Caco-2 (cell line): ENCODE results near the gene TNKS2. TPM values are rescaled to one million over a fixed set of nuclear protein-coding genes. Genes with fewer than 3 reads are reported as not detected.
"Not testable (repeated sequence)": the region's sequence is repeated elsewhere in the genome, so short reads cannot be mapped to it uniquely, and the experiment has no call there.

Experiments used
- BruUV-seq: library from RNA; stranded (reverse); fragments of 400-500 nt; replicated peaks from 2 replicates; lab custom pipeline; 2021; lab: Mats Ljungman, UMichigan
- CTCF ChIA-PET: fragments of 300-600 bp; sonication (Branson Sonifier 250); formaldehyde crosslinking; loops from one replicate; lab custom pipeline; 2022; ENCODE audit warnings: antibody characterized with exemption; lab: Charles Lee
- POLR2A ChIA-PET: fragments of 300-600 bp; sonication (Branson Sonifier 250); formaldehyde crosslinking; loops from one replicate; lab custom pipeline; 2022; ENCODE audit warnings: antibody characterized with exemption; lab: Charles Lee
- DNase-seq, 2 experiments: peaks; one replicate each; pipeline versions ENCODE4 v3.0.0 to v3.0.0-alpha.2; 2020 to 2022
- H3K27me3 ChIP-seq: replicated peaks from 2 replicates; pipeline ENCODE4 v1.6.0; 2011; ENCODE audit warnings: low read length; ENCODE audit not compliant: control insufficient read depth, insufficient read depth
- H3K36me3 ChIP-seq: 2 replicates; pipeline ENCODE4 v1.5.1; 2011; ENCODE audit warnings: low read length; ENCODE audit not compliant: control insufficient read depth, insufficient read depth
- H3K4me1 ChIP-seq: fragments of 250-450 bp; sonication (Bioruptor Pico); 2 replicates; pipeline ENCODE4 v1.5.1; 2020; ENCODE audit warnings: mild to moderate bottlenecking
- H3K4me3 ChIP-seq: 2 replicates; pipeline ENCODE4 v1.5.1; 2011; ENCODE audit warnings: low read depth, mild to moderate bottlenecking, control low read depth, low read length
- H3K9me3 ChIP-seq: fragments of 250-450 bp; sonication (Bioruptor Pico); 2 replicates; pipeline ENCODE4 v1.5.1; 2020; ENCODE audit warnings: mild to moderate bottlenecking, moderate library complexity
- H3K27ac Mint-ChIP-seq: one replicate; pipeline ENCODE4 v1.8.0; 2022; ENCODE audit warnings: mixed read lengths; ENCODE audit not compliant: unreplicated experiment
- H3K27me3 Mint-ChIP-seq: one replicate; pipeline ENCODE4 v1.8.0; 2022; ENCODE audit warnings: mixed read lengths; ENCODE audit not compliant: insufficient read depth, unreplicated experiment
- H3K36me3 Mint-ChIP-seq: one replicate; pipeline ENCODE4 v1.8.0; 2022; ENCODE audit warnings: mild to moderate bottlenecking, mixed read lengths; ENCODE audit not compliant: insufficient read depth, unreplicated experiment
- H3K4me1 Mint-ChIP-seq: one replicate; pipeline ENCODE4 v1.8.0; 2022; ENCODE audit warnings: low read depth, mixed read lengths; ENCODE audit not compliant: unreplicated experiment
- H3K4me3 Mint-ChIP-seq: one replicate; pipeline ENCODE4 v1.8.0; 2022; ENCODE audit warnings: mild to moderate bottlenecking, moderate library complexity, mixed read lengths; ENCODE audit not compliant: unreplicated experiment
- H3K9me3 Mint-ChIP-seq: one replicate; pipeline ENCODE4 v1.8.0; 2022; ENCODE audit warnings: mixed read lengths; ENCODE audit not compliant: unreplicated experiment
- CTCF ChIP-seq, 2 experiments: fragments of 200-600 bp in 1 of 2; IDR thresholded peaks; 1 replicate in 1 of 2; 2 replicates in 1 of 2; pipeline versions ENCODE4 v1.5.1 to v1.8.0; 2011 to 2022; ENCODE audit warnings: antibody characterized with exemption in 1 of 2, control low read depth in 1 of 2, inconsistent platforms in 1 of 2, low read depth in 1 of 2, low read length in 1 of 2, mild to moderate bottlenecking in 1 of 2, moderate library complexity in 1 of 2; ENCODE audit not compliant: insufficient read depth in 1 of 2, severe bottlenecking in 1 of 2, unreplicated experiment in 1 of 2
- intact Hi-C: fragments of 100-400 bp; cut with micrococcal nuclease; formaldehyde crosslinking; loops from one replicate; pipeline ENCODE4 v1.10.0; 2022; ENCODE audit not compliant: unreplicated experiment
- total RNA-seq: library from RNA; stranded (reverse); gene quantifications from 2 replicates; pipeline ENCODE4 v1.2.3, GENCODE V29; 2022

Gene TNKS2
- total RNA-seq, 1 experiment from 2014 or later = 48.5 TPM

DNA sequence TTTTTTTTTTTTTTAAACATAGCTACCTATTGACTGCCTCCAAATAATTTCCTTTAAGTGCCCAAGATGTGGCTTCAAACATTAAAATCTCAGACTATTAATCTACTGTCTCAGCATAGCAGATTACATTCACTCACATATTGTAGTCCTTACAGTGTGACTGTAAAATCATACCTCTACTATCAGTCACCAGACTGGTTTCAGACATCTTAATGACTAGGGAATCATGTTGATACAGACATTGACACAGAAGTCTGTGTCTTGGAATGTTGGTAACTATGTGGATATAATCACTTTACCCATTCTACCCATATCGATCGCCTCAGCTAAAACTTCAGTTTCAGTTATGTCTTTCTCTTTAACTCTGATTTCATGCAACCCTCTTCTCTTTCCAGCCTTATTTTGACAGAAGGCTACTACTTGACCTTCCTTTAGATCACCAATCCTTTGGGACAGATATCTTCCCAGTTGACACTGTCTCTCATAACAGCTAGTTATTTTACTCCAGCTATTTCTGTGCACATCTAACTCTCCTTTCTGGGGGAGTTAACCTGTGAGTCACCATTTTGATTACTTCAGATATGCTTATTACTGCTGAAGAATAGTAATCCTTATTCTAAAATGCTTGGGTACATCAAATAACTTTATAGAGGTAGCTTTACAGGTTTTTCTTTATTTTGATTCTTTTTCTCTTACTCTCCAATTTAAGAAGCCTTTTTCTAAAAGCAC, 7.0 kb downstream of the TNKS2 start:
- Histone ChIP-seq H3K9me3 (no peaks in the 10 kb centered on the region), H3K4me1 (peaks cover 18% of the 10 kb centered on the region), H3K4me3 (no peak overlapping the region), H3K27me3 (no peaks in the 10 kb centered on the region), H3K36me3 (no peaks in the 10 kb centered on the region)
- peaks cover 26% of the 10 kb centered on the region for H3K4me1 Mint-ChIP-seq
- no peak for TF ChIP-seq CTCF (IDR thresholded peaks at IDR 0.05; ENCODE audit: insufficient read depth in 1 of 2, low read depth in 1 of 2, low read length in 1 of 2, severe bottlenecking in 1 of 2, unreplicated experiment in 1 of 2)
- ChIA-PET POLR2A (interaction anchor here (0.6 kb wide), 1 partner anchor 680 kb away, joined by 3 read pairs; no protein-coding TSS in a partner anchor), CTCF (no interaction called here)
- no TSS peak for BruUV-seq
- no peak overlapping the region for H3K4me3 Mint-ChIP-seq
- H3K27ac Mint-ChIP-seq = no peak overlapping the region
- no peaks in the 10 kb centered on the region for H3K9me3 Mint-ChIP-seq
- H3K27me3 Mint-ChIP-seq = no peaks in the 10 kb centered on the region
- DNase-seq = no peak
- intact Hi-C loops = no loop called here
- peaks cover 45% of the 10 kb centered on the region for H3K36me3 Mint-ChIP-seq

DNA sequence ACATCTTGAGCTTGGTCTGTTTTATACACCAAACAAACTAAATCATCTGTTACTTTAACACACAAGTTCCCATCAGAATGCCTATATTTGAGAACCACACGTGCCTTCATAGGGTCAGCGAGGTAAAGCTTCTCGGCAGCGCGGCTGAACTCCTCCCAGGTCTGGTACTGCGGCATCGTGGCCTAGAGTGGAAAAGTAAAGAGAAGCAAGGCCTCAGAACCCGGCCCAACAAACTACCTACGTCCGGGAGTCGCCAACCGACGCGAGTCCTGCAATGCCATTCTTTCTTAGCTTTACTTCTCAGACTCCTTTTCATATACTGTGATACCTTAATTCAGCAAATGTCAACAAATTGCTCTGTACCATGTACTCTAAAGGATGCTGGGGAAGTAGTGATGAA, 9.0 kb downstream of the TNKS2 start:
- H3K4me3 ChIP-seq, H3K27ac Mint-ChIP-seq, H3K27me3 Mint-ChIP-seq, H3K9me3 Mint-ChIP-seq, H3K27me3 ChIP-seq, POLR2A ChIA-PET, DNase-seq, H3K4me3 Mint-ChIP-seq, BruUV-seq, H3K36me3 ChIP-seq, H3K9me3 ChIP-seq, intact Hi-C loops, CTCF ChIA-PET: not testable (repeated sequence)
- peaks cover 25% of the 10 kb centered on the region for H3K4me1 ChIP-seq
- peaks cover 34% of the 10 kb centered on the region for H3K36me3 Mint-ChIP-seq
- H3K4me1 Mint-ChIP-seq = peaks cover 19% of the 10 kb centered on the region

DNA sequence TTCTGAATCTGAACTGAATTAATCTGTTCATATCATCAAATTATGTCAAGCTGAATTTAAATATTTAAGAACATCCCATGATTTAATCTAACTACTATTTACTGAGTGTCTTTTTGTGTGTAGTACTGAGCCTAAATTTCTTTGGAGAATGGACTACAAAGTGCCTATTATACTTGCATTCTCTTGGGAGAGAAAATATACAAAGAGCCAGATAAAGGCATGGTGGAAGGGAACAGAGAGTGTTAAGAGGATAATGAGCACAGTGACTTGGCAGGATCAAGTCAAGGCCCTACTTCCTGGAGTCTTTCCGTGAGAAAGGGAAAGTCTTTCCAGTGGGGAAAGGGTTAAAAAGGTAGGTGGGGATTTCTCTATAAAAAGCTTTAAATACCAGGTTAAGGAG, 15.0 kb downstream of the TNKS2 start:
- H3K27me3 Mint-ChIP-seq = no peaks in the 10 kb centered on the region
- no peak overlapping the region for H3K27ac Mint-ChIP-seq

More for the DNA sequence above, 15.0 kb downstream of the TNKS2 start:
- no peak overlapping the region for H3K4me3 ChIP-seq
- BruUV-seq = no TSS peak
- Mint-ChIP-seq H3K4me3 (no peak overlapping the region), H3K9me3 (no peaks in the 10 kb centered on the region), H3K4me1 (peaks cover 24% of the 10 kb centered on the region), H3K36me3 (peaks cover 57% of the 10 kb centered on the region)
- CTCF ChIA-PET = no interaction called here
- H3K4me1 ChIP-seq = peaks cover 23% of the 10 kb centered on the region
- H3K9me3 ChIP-seq = no peaks in the 10 kb centered on the region
- no peaks in the 10 kb centered on the region for H3K27me3 ChIP-seq
- POLR2A ChIA-PET = no interaction called here
- no peak for DNase-seq
- no peak for TF ChIP-seq CTCF (IDR thresholded peaks at IDR 0.05; ENCODE audit: insufficient read depth in 1 of 2, low read depth in 1 of 2, low read length in 1 of 2, severe bottlenecking in 1 of 2, unreplicated experiment in 1 of 2)
- H3K36me3 ChIP-seq = peaks cover 4% of the 10 kb centered on the region
- intact Hi-C loops = loop anchor here (2.0 to 5.0 kb wide), 2 partner anchors 14 to 56 kb away; partner anchors contain the start of gene TNKS2
